Liver (tissue), 9 donors: ENCODE measurements around the gene USP37. TPM values are rescaled to one million over a fixed set of nuclear protein-coding genes. Genes with fewer than 3 reads are reported as not detected.

Experiments used
- DNase-seq: peaks from one replicate; pipeline ENCODE4 v3.0.0-alpha.2; 2017; ENCODE audit warnings: low spot score
- H3K27ac ChIP-seq, 2 donors: one replicate each; pipeline ENCODE4 v1.7.0; 2013; ENCODE audit warnings: inconsistent platforms in 2 of 2, low read length in 2 of 2, control low read depth in 1 of 2, low read depth in 1 of 2, mild to moderate bottlenecking in 1 of 2
- H3K27me3 ChIP-seq, 4 donors: one replicate each; pipeline versions ENCODE4 v1.6.1 to v1.7.0; 2013; ENCODE audit warnings: low read length in 3 of 4, inconsistent platforms in 1 of 4, mild to moderate bottlenecking in 1 of 4, moderate library complexity in 1 of 4; ENCODE audit not compliant: control insufficient read depth in 4 of 4, insufficient read depth in 4 of 4
- H3K36me3 ChIP-seq, 4 donors: one replicate each; pipeline versions ENCODE4 v1.6.1 to v1.7.0; 2013; ENCODE audit warnings: low read length in 3 of 4, mild to moderate bottlenecking in 3 of 4, low read depth in 1 of 4, moderate library complexity in 1 of 4; ENCODE audit not compliant: control insufficient read depth in 4 of 4, insufficient read depth in 3 of 4
- H3K4me1 ChIP-seq, 4 donors: one replicate each; pipeline versions ENCODE4 v1.6.1 to v1.7.0; 2013; ENCODE audit warnings: low read length in 3 of 4, mild to moderate bottlenecking in 3 of 4, moderate library complexity in 1 of 4; ENCODE audit not compliant: control insufficient read depth in 4 of 4, insufficient read depth in 4 of 4
- H3K4me3 ChIP-seq, 3 donors: one replicate each; pipeline versions ENCODE4 v1.6.1 to v1.7.0; 2013; ENCODE audit warnings: low read length in 3 of 3, control low read depth in 1 of 3, low read depth in 1 of 3, mild to moderate bottlenecking in 1 of 3
- H3K9ac ChIP-seq, 2 donors: one replicate each; pipeline ENCODE4 v1.7.0; 2013; ENCODE audit warnings: low read length in 2 of 2, mild to moderate bottlenecking in 2 of 2, moderate library complexity in 2 of 2, control low read depth in 1 of 2, low read depth in 1 of 2
- H3K9me3 ChIP-seq, 4 donors: one replicate each; pipeline versions ENCODE4 v1.6.1 to v1.7.0; 2013; ENCODE audit warnings: low read length in 3 of 4; ENCODE audit not compliant: control insufficient read depth in 4 of 4
- FOXA1 ChIP-seq: IDR thresholded peaks from 2 replicates; pipeline ENCODE4 v1.6.1; 2016; ENCODE audit warnings: antibody characterized with exemption
- FOXA2 ChIP-seq: IDR thresholded peaks from 2 replicates; pipeline ENCODE4 v1.6.1; 2016; ENCODE audit warnings: antibody characterized with exemption
- GABPA ChIP-seq, 2 donors: IDR thresholded peaks in 1 of 2; conservative IDR thresholded peaks in 1 of 2; 2 replicates each; pipeline ENCODE4 v1.6.1; 2016; ENCODE audit warnings: antibody characterized with exemption in 2 of 2, mild to moderate bottlenecking in 1 of 2, moderate library complexity in 1 of 2
- HNF4A ChIP-seq, 2 donors: conservative IDR thresholded peaks; 2 replicates each; pipeline ENCODE4 v1.6.1; 2016; ENCODE audit warnings: antibody characterized with exemption in 2 of 2, mild to moderate bottlenecking in 2 of 2
- HNF4G ChIP-seq: IDR thresholded peaks from 2 replicates; pipeline ENCODE4 v1.6.1; 2016; ENCODE audit warnings: antibody characterized with exemption
- JUND ChIP-seq, 2 donors: IDR thresholded peaks; 2 replicates each; pipeline ENCODE4 v1.6.1; 2016; ENCODE audit warnings: antibody characterized with exemption in 2 of 2
- RAD21 ChIP-seq, 2 donors: IDR thresholded peaks; 2 replicates each; pipeline ENCODE4 v1.6.1; 2016; ENCODE audit warnings: antibody characterized with exemption in 2 of 2, mild to moderate bottlenecking in 2 of 2
- RXRA ChIP-seq, 2 donors: IDR thresholded peaks; 2 replicates each; pipeline ENCODE4 v1.6.1; 2017 to 2018; ENCODE audit warnings: antibody characterized with exemption in 2 of 2, mild to moderate bottlenecking in 1 of 2
- SP1 ChIP-seq: IDR thresholded peaks from 2 replicates; pipeline ENCODE4 v1.6.1; 2018; ENCODE audit warnings: antibody characterized with exemption, mild to moderate bottlenecking
- TAF1 ChIP-seq: conservative IDR thresholded peaks from 2 replicates; pipeline ENCODE4 v1.6.1; 2016; ENCODE audit warnings: antibody characterized with exemption, mild to moderate bottlenecking
- WGBS: extraction: QIAGEN DNeasy Blood & Tissue Kit; methylation state at CpG from one replicate; pipeline ENCODE4 v1.1.7; 2013; 5-methylcytosine and 5-hydroxymethylcytosine counted together
- polyA plus RNA-seq, 2 donors: library from polyadenylated mRNA; stranded (reverse) in 1 of 2; unstranded in 1 of 2; fragments of 200-250 nt in 1 of 2; fragments of >200 nt in 1 of 2; fragmentation: Nextera tagmentation in 1 of 2; extraction: Ambion mirVana in 1 of 2; gene quantifications; one replicate each; pipeline versions ENCODE4 v1.2.1 to v1.2.3, GENCODE V29; 2013 to 2015
- total RNA-seq, 2 donors: library from RNA; depleted of rRNA; stranded (reverse); fragments of >200 nt; gene quantifications; one replicate each; pipeline ENCODE4 v1.2.3, GENCODE V29; 2014
- TF ChIP-seq, protein P1 (sequence below): IDR thresholded peaks from 2 replicates; pipeline ENCODE4 v1.6.1; 2016; ENCODE audit warnings: antibody characterized with exemption, mild to moderate bottlenecking
- TF ChIP-seq, protein P2 (sequence below): IDR thresholded peaks from 2 replicates; pipeline ENCODE4 v1.6.1; 2016; ENCODE audit warnings: antibody characterized with exemption
- TF ChIP-seq, protein P3 (sequence below): IDR thresholded peaks from 2 replicates; pipeline ENCODE4 v1.6.1; 2016; ENCODE audit warnings: antibody characterized with exemption
- TF ChIP-seq, protein P4 (sequence below): fragments of 150-350 bp; IDR thresholded peaks from 2 replicates; pipeline ENCODE4 v1.5.1; 2017; ENCODE audit warnings: improper control_type of control experiment, low read depth, low read length; ENCODE audit not compliant: missing input control
- donor health status: healthy.
- donor health status: healthy.
- donor health status: healthy.
- donor health status: healthy.
- donor health status: healthy.

The USP37 gene
- total and polyA plus RNA-seq, 4 donors, result 1.4 to 10.9 (median 4.7) TPM

DNA sequence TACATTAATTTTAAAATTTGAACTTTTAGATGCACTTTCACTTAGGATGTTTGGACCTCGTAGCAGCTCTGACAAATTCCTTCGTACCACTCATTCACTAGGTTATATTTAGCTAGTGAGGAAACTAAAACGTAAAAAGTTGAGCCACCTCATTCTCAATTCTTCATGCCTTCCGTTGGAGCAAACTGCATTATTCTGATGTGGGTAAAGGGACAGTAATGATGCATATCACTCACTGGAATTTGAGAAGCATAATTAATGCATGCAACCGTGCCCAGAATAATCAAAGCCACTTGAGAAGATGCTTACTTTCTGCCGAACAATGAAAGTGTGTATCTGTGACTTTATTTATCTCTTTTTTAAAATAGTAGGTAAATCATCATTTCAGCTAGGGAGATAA lies 2.7 kb upstream of the USP37 start:
- H3K9me3 ChIP-seq, result no peaks in the 10 kb centered on the region
- H3K4me1 ChIP-seq, result peaks cover 5 to 33% (median 27%) of the 10 kb centered on the region in 4 donors
- no peak for TF ChIP-seq SP1
- no peak for TF ChIP-seq HNF4A (conservative IDR thresholded peaks at IDR 0.05)
- no peak for TF ChIP-seq FOXA1
- no peak for TF ChIP-seq TAF1
- TF ChIP-seq, protein P1, sequence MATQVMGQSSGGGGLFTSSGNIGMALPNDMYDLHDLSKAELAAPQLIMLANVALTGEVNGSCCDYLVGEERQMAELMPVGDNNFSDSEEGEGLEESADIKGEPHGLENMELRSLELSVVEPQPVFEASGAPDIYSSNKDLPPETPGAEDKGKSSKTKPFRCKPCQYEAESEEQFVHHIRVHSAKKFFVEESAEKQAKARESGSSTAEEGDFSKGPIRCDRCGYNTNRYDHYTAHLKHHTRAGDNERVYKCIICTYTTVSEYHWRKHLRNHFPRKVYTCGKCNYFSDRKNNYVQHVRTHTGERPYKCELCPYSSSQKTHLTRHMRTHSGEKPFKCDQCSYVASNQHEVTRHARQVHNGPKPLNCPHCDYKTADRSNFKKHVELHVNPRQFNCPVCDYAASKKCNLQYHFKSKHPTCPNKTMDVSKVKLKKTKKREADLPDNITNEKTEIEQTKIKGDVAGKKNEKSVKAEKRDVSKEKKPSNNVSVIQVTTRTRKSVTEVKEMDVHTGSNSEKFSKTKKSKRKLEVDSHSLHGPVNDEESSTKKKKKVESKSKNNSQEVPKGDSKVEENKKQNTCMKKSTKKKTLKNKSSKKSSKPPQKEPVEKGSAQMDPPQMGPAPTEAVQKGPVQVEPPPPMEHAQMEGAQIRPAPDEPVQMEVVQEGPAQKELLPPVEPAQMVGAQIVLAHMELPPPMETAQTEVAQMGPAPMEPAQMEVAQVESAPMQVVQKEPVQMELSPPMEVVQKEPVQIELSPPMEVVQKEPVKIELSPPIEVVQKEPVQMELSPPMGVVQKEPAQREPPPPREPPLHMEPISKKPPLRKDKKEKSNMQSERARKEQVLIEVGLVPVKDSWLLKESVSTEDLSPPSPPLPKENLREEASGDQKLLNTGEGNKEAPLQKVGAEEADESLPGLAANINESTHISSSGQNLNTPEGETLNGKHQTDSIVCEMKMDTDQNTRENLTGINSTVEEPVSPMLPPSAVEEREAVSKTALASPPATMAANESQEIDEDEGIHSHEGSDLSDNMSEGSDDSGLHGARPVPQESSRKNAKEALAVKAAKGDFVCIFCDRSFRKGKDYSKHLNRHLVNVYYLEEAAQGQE, result no peak
- TF ChIP-seq RXRA (IDR thresholded peaks at IDR 0.05), result no peak
- no peak for TF ChIP-seq FOXA2
- no peak for TF ChIP-seq RAD21 (IDR thresholded peaks at IDR 0.05)
- TF ChIP-seq, protein P2, sequence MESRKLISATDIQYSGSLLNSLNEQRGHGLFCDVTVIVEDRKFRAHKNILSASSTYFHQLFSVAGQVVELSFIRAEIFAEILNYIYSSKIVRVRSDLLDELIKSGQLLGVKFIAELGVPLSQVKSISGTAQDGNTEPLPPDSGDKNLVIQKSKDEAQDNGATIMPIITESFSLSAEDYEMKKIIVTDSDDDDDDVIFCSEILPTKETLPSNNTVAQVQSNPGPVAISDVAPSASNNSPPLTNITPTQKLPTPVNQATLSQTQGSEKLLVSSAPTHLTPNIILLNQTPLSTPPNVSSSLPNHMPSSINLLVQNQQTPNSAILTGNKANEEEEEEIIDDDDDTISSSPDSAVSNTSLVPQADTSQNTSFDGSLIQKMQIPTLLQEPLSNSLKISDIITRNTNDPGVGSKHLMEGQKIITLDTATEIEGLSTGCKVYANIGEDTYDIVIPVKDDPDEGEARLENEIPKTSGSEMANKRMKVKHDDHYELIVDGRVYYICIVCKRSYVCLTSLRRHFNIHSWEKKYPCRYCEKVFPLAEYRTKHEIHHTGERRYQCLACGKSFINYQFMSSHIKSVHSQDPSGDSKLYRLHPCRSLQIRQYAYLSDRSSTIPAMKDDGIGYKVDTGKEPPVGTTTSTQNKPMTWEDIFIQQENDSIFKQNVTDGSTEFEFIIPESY, result no peak
- no peak for TF ChIP-seq JUND (IDR thresholded peaks at IDR 0.05)
- TF ChIP-seq, protein P3, sequence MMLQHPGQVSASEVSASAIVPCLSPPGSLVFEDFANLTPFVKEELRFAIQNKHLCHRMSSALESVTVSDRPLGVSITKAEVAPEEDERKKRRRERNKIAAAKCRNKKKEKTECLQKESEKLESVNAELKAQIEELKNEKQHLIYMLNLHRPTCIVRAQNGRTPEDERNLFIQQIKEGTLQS, result no peak
- TF ChIP-seq GABPA (IDR thresholded peaks at IDR 0.05 in 1 of 2, conservative IDR thresholded peaks at IDR 0.05 in 1 of 2), result no peak
- TF ChIP-seq, protein P4, sequence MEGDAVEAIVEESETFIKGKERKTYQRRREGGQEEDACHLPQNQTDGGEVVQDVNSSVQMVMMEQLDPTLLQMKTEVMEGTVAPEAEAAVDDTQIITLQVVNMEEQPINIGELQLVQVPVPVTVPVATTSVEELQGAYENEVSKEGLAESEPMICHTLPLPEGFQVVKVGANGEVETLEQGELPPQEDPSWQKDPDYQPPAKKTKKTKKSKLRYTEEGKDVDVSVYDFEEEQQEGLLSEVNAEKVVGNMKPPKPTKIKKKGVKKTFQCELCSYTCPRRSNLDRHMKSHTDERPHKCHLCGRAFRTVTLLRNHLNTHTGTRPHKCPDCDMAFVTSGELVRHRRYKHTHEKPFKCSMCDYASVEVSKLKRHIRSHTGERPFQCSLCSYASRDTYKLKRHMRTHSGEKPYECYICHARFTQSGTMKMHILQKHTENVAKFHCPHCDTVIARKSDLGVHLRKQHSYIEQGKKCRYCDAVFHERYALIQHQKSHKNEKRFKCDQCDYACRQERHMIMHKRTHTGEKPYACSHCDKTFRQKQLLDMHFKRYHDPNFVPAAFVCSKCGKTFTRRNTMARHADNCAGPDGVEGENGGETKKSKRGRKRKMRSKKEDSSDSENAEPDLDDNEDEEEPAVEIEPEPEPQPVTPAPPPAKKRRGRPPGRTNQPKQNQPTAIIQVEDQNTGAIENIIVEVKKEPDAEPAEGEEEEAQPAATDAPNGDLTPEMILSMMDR, result no peak
- no peak for TF ChIP-seq HNF4G
- no peak overlapping the region for H3K27ac ChIP-seq
- H3K9ac ChIP-seq, result no peak overlapping the region
- H3K36me3 ChIP-seq, result peaks cover 0 to 10% (median 1%) of the 10 kb centered on the region in 4 donors
- H3K4me3 ChIP-seq, result no peak overlapping the region
- no peak for DNase-seq
- no peaks in the 10 kb centered on the region for H3K27me3 ChIP-seq
- 49% methylated on average over 6 of the region's 6 CpGs for WGBS
